Mammary epithelial cell (primary cell): ENCODE measurements around the gene XPC.

ENCODE experiments used
- CTCF ChIP-seq, 2 donors: IDR thresholded peaks in 1 of 2; conservative IDR thresholded peaks in 1 of 2; 2 replicates each; pipeline ENCODE4 v1.5.1; 2011 to 2012; ENCODE audit warnings: inconsistent platforms in 2 of 2, low read length in 2 of 2, mild to moderate bottlenecking in 2 of 2, control low read depth in 1 of 2, low read depth in 1 of 2; ENCODE audit not compliant: insufficient read depth in 1 of 2; ENCODE audit errors: extremely low read depth in 1 of 2
- EZH2 ChIP-seq: IDR thresholded peaks from 2 replicates; pipeline ENCODE4 v1.6.1; 2012; ENCODE audit warnings: low read length, inconsistent platforms, borderline replicate concordance

GRCh38 chr3:14227856-14228255, 49.5 kb upstream of the XPC start:
- TF ChIP-seq CTCF (conservative IDR thresholded peaks at IDR 0.05 in 1 of 2, IDR thresholded peaks at IDR 0.05 in 1 of 2; ENCODE audit: extremely low read depth in 1 of 2, insufficient read depth in 1 of 2, low read depth in 1 of 2, low read length in 2 of 2) (no peak), EZH2 (no peak)
